ENCODE data around the gene IRX4.

- TF ChIP-seq, protein P1, sequence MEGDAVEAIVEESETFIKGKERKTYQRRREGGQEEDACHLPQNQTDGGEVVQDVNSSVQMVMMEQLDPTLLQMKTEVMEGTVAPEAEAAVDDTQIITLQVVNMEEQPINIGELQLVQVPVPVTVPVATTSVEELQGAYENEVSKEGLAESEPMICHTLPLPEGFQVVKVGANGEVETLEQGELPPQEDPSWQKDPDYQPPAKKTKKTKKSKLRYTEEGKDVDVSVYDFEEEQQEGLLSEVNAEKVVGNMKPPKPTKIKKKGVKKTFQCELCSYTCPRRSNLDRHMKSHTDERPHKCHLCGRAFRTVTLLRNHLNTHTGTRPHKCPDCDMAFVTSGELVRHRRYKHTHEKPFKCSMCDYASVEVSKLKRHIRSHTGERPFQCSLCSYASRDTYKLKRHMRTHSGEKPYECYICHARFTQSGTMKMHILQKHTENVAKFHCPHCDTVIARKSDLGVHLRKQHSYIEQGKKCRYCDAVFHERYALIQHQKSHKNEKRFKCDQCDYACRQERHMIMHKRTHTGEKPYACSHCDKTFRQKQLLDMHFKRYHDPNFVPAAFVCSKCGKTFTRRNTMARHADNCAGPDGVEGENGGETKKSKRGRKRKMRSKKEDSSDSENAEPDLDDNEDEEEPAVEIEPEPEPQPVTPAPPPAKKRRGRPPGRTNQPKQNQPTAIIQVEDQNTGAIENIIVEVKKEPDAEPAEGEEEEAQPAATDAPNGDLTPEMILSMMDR (conservative IDR thresholded peaks at IDR 0.05; ENCODE audit: low read depth, low read length), result no peak
- TF ChIP-seq RCOR1 (IDR thresholded peaks at IDR 0.05; ENCODE audit: insufficient replicate concordance, low read length) (no peak), BHLHE40 (IDR thresholded peaks at IDR 0.05; ENCODE audit: low read depth, low read length) (no peak), POLR2A (IDR thresholded peaks at IDR 0.05; ENCODE audit: low read depth, low read length) (no peak), SMC3 (IDR thresholded peaks at IDR 0.05; ENCODE audit: low read depth, low read length) (no peak), MXI1 (IDR thresholded peaks at IDR 0.05; ENCODE audit: borderline replicate concordance, low read depth, low read length) (no peak), NFE2L2 (IDR thresholded peaks at IDR 0.05; ENCODE audit: low read depth, low read length) (no peak)
- TF ChIP-seq, protein P2, sequence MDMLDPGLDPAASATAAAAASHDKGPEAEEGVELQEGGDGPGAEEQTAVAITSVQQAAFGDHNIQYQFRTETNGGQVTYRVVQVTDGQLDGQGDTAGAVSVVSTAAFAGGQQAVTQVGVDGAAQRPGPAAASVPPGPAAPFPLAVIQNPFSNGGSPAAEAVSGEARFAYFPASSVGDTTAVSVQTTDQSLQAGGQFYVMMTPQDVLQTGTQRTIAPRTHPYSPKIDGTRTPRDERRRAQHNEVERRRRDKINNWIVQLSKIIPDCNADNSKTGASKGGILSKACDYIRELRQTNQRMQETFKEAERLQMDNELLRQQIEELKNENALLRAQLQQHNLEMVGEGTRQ (IDR thresholded peaks at IDR 0.05; ENCODE audit: low read depth, low read length), result no peak
- TF ChIP-seq, protein P3, sequence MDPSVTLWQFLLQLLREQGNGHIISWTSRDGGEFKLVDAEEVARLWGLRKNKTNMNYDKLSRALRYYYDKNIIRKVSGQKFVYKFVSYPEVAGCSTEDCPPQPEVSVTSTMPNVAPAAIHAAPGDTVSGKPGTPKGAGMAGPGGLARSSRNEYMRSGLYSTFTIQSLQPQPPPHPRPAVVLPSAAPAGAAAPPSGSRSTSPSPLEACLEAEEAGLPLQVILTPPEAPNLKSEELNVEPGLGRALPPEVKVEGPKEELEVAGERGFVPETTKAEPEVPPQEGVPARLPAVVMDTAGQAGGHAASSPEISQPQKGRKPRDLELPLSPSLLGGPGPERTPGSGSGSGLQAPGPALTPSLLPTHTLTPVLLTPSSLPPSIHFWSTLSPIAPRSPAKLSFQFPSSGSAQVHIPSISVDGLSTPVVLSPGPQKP (IDR thresholded peaks at IDR 0.05; ENCODE audit: borderline replicate concordance, low read depth, low read length), result no peak
Observed at GRCh38 chr5:1918488-1919208, 35.9 kb upstream of the IRX4 start.
